ENCODE data around the gene FRS2. TPM values are rescaled to one million over a fixed set of nuclear protein-coding genes. Genes with fewer than 3 reads are reported as not detected.

FRS2 gene
- total RNA-seq, 1 donor from 2014 or later: 17.4 TPM

- DNase-seq: peak; percentile 81
Observed at GRCh38 chr12:69534389-69534822, 64.2 kb downstream of the FRS2 start.

DNA sequence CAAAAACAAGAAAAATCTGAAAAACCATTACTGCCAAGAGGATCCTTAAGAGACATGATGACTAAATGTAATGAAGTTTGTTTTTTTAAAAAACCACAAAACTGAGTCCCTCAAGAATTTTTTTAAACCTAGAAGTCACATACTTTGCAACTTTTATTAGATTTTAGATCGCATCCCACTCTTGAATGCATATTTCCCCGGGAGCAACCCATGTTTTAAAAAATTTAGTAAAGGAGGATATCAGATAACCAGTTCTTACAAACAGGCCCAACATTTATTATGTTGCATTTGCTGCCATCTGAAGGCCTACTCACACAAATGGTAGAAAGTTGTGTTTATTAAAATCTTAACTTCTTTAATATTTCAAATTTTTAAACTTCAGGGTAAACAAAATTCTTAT lies 70.8 kb downstream of the FRS2 start:
- DNase-seq: no peak

- DNase-seq: no peak
Observed at GRCh38 chr12:69544087-69544486, 73.9 kb downstream of the FRS2 start.

GRCh38 chr12:69545081-69545480 lies 74.9 kb downstream of the FRS2 start:
- no peak for DNase-seq

GRCh38 chr12:69546693-69547438 lies 76.7 kb downstream of the FRS2 start:
- DNase-seq: no peak

DNA sequence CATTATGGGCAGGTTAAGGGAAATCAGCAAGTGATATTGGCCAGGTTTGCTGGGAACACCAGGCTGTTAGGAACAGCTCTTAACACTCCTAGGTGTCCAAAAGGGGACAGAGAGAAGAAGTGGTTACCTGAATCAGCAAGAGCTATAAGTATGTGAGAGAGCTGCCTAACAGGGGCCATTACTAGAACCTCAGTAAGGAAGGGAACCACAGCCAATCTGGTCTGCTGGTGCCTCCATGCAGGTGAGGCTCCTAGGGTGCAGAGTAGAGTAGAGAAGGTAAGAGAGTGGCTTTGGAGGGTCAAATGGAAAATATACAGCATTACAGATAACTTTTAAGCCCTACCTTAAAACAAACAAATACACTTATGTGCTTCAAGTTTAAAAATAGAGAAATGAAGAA lies 78.5 kb downstream of the FRS2 start:
- no peak for DNase-seq

DNA sequence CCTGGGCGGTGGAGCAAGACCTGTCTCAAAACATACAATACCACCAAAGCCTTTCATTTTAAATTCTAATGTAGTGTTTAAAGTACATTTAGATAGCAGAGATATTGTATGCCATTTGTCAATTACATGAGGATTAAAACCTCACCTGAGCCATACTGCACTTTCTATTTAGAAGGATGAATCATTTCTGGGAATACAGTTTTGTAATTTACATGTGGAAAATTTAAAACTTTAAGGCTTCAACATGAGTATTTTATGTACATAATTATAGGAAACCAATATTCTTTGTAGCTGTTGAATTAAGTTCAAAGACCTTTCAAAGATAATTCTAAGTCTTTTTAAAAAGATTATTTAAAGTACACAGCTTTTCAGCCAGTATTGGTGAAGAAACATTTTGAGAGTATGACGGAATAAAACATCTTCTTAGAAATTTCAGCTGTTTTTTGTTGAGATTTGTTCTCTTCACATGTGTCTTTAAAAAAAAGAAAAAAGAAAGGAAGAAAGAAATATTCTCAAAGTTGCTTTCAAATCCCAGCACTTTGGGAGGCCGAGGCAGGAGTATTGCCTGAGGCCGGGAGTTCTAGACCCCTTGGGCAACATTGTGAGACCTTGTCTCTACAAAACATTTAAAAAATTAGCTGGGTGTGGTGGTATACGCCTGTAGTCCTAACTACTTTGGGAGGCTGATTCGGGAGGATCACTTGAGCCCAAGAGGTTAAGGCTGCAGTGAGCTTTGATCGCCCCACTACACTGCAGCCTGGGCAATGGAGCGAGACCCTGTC lies 80.6 kb downstream of the FRS2 start:
- no peak for DNase-seq

DNA sequence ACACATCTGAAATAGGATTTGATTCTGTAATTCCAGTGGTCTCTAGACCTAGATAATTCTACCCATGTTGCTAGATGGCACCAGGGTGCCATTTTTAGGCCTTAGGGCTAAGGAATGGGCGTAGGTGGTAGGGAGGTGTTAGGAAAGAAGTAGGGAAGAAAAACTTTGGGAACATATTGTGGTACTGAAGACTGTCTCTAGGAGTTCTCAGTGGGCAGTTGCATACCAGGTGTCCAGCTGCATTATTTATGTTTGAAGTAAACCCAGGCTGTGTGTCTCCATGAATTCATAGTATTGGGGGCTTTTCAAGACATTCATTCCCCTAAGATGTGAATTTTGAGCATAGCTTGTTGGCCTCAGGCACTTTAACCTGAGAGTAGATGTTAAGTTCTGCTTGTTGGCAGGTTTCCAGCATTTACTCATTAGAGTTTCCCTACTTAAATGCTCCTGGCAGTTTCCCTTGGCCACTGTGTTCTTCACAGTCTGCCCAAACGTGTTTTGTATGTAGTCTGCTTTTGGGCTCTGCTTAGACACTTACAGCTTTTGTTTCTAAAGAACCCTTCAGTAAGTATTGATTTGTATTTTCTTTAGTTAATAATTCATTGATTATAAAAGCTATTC lies 83.5 kb downstream of the FRS2 start:
- DNase-seq: peak; percentile 79

DNA sequence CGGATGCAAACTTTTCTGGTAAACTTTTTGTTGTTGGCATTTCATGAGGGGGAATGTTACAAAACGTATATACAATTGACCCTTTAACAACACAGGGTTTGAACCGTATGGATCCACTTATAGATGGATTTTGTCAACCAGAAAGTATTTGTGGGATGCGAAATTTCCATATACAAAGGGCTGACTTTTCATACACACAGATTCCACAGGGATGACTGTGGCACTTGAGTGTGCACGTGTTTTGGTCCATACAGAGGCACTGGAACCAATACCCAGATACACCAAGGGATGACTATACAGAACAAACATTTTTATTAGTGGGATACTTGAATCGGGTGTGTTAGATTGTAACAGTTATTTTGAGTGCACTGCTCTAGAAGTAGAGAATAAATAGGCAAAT lies 85.3 kb downstream of the FRS2 start:
- no peak for DNase-seq

- no peak for DNase-seq
Observed at GRCh38 chr12:69556383-69556782, 86.2 kb downstream of the FRS2 start.

- DNase-seq: no peak
Observed at GRCh38 chr12:69563166-69563762, 93.1 kb downstream of the FRS2 start.

DNA sequence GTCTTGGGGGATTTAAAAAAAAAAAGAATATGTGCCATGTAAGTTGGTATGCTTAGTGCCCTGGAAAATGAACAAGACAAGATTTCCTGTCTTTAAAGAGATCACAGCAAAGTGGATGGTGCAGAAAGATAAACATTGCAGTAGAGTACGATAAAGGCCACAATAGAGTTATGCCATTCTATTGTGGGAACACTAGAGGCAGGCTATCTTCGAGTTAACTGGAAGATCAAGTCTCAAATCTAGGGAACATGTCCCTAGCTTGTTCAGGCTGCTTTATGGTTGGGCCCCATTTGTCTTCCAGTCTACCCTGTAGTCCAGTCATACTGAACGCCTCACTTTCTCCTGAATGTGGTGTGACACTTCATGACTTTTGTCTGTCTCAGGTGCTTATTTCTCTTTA lies 96.4 kb downstream of the FRS2 start:
- no peak for DNase-seq

GRCh38 chr12:69569236-69569635 lies 99.0 kb downstream of the FRS2 start:
- no peak for DNase-seq

DNA sequence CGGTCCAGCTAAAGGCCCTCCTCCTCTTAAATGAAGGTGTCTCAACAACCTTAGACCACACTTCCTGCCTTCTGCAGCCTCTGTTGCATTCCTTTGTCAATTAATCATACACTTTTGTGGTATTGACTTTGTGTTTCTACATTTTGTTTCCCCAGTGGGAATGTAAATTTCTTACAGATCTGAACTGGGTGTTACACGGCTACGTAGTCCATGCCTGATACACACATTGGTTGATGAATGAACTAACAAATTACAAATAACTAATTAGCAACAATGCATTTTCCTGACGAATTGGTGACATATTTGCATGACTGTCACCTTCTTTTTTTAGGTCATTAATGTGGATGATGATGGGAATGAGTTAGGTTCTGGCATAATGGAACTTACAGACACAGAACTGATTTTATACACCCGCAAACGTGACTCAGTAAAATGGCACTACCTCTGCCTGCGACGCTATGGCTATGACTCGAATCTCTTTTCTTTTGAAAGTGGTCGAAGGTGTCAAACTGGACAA lies 99.9 kb downstream of the FRS2 start:
- no peak for DNase-seq

DNA sequence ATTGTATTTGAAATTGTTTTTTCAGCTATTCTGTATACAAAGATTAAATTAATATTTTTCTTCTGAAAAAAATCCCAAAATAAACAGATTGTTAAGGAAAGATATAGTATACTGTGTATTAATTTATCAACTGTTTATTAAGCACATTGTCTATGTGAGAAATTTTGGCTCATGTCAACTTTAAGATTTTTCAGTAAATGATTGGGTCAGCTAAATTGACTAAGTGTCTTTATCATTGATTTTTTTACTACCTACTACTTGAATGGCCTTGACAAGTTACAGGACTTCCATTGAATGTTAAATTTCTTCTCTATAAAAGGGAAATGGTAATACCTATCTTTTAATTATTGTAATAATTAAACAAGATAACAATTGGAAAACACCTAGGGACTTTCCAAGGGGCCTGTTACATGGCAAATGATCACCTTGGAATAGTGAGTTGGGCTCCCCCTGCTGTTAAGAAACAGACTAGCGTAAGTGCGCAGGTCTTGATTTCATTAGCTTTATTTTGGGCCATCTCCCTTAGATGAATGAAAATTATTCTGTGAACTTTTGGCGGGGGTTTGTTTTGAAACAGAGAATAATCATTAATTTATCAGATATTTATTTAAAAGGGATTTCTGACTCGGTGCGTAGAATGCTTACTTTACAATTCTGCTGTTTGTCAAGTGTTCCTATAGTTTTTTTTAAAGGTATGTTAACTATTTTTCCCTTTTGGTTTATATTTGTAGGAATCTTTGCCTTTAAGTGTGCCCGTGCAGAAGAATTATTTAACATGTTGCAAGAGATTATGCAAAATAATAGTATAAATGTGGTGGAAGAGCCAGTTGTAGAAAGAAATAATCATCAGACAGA lies 100.6 kb downstream of the FRS2 start:
- DNase-seq: peak; percentile 85

DNA sequence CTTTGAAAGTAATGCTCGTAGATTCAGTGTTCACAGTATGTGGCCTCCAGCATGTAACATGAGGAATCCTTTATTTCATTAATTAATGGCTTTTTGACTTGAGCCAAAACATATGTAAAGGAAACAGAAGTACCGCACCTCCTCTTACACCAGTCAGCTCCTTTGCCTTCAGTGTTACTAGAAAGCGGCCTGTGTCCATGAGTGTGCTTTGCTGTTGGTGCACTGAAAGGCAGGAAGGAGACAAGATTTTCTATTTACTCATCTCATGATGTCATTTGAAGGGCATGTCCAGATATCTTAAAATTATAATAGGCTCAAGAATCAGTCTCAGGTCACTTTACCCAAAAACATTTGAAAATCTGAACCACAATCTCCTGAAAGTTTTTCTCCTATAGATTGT lies 105.2 kb downstream of the FRS2 start:
- DNase-seq: no peak

GRCh38 chr12:69578283-69578682 lies 108.1 kb downstream of the FRS2 start:
- DNase-seq: no peak

GRCh38 chr12:69579029-69579428 lies 108.8 kb downstream of the FRS2 start:
- no peak for DNase-seq

DNA sequence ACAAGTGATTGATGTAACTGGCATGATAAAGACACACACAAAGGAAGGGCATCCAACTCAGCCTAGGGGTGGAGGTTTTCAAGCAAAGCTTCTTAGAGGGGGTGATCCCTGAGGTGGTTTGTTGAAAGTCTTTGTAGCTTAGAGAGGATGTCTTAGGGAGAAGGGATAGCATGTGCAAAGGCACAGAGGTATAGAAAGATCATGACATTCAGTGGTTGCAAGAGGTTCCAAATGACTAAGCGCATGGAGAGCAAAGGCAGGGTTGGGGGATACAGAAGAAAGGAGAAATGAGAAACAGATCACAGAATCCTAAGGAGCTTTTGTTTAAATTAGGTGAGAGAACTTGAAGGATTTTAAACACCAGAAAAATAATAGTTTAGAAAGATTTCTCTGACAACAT lies 109.9 kb downstream of the FRS2 start:
- DNase-seq: no peak

DNA sequence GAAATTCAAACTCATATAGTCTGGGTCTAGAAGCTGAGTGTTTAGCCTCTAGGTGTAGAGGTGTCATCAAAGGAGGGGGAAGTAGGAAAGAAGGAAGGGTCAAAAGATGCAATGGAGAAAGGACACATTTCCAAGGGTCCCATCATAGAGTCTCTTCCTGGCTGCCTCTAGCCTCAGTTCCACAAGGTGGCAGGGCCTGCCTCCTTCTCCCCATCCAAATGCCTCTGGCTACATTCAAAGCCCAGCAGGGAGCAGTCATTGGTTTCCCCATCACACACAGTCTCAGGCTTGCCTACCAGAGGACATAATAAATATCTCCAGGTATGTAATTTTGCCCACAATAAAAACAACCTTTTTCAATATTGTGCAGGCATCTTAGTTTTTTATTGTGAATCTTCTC lies 113.0 kb downstream of the FRS2 start:
- no peak for DNase-seq

- DNase-seq: peak; percentile 97
Observed at GRCh38 chr12:69585189-69586062, 115.2 kb downstream of the FRS2 start, which contains the start of gene CCT2. Gene CCT2 (plus strand): TSS chr12:69585459. CDS start chr12:69585522, 63 bp downstream.

Measured in dermis blood vessel endothelial cell (primary cell).